HG02798 (cell line): ENCODE data around the gene EAF2.

ENCODE experiments used
- ATAC-seq: cut with Tn5 transposase; IDR thresholded peaks from one replicate; pipeline ENCODE4 v1.9.1; 2021; ENCODE audit warnings: mild to moderate bottlenecking; ENCODE audit not compliant: unreplicated experiment, poor library complexity

EAF2 gene

DNA sequence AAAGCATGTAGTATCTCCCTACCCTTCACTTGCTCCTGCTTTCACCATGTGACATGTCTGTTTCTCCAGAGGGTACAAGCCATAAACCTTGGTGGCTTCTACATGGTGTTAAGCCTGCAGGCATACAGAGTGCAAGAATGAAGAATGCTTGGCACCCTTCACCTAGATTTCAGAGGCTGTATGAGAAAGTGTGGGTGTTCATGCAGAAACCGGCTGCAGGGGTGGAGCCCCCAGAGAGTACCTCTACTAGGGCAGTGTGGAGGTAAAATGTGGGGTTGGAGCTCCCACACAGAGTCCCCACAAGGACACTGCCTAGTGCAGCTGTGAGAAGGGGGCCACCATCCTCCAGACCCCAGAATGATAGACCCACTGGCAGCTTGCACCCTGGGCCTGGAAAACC, 91.4 kb downstream of the EAF2 start:
- no peak for ATAC-seq
